PC-9 (cell line): ENCODE measurements around the gene CRADD. TPM values are rescaled to one million over a fixed set of nuclear protein-coding genes. Genes with fewer than 3 reads are reported as not detected.

Experiments used
- BruUV-seq: library from RNA; stranded (reverse); fragments of 400-500 nt; replicated peaks from 2 replicates; lab custom pipeline; 2021; lab: Mats Ljungman, UMichigan
- CTCF ChIA-PET: fragments of 300-600 bp; sonication (Branson Sonifier 250); formaldehyde crosslinking; loops from one replicate; lab custom pipeline; 2022; ENCODE audit warnings: antibody characterized with exemption; lab: Charles Lee
- POLR2A ChIA-PET: fragments of 300-600 bp; sonication (Branson Sonifier 250); formaldehyde crosslinking; loops from one replicate; lab custom pipeline; 2022; ENCODE audit warnings: antibody characterized with exemption; ENCODE audit not compliant: unreplicated experiment; lab: Charles Lee
- DNase-seq, 2 experiments: peaks; one replicate each; pipeline versions ENCODE4 v3.0.0 to v3.0.0-alpha.2; 2015 to 2022; ENCODE audit warnings: mixed read lengths in 1 of 2
- H2AFZ ChIP-seq: fragments of 200-600 bp; sonication (generic); 2 replicates; pipeline ENCODE4 v1.8.1; 2017; ENCODE audit warnings: antibody characterized with exemption
- H3F3A ChIP-seq: fragments of 200-600 bp; sonication (generic); 2 replicates; pipeline ENCODE4 v1.8.1; 2017; ENCODE audit warnings: antibody characterized with exemption, mild to moderate bottlenecking, low read depth; ENCODE audit not compliant: insufficient read depth
- H3K27ac ChIP-seq: fragments of 200-600 bp; sonication (generic); 2 replicates; pipeline ENCODE4 v1.6.1; 2016; ENCODE audit warnings: mixed run types
- H3K27me3 ChIP-seq: fragments of 200-600 bp; sonication (generic); 2 replicates; pipeline ENCODE4 v1.6.1; 2016; ENCODE audit warnings: low read depth, mixed run types; ENCODE audit not compliant: insufficient read depth
- H3K36me3 ChIP-seq: fragments of 200-600 bp; sonication (generic); 2 replicates; pipeline ENCODE4 v1.6.1; 2016; ENCODE audit warnings: low read depth, mixed run types
- H3K4me1 ChIP-seq: fragments of 200-600 bp; sonication (generic); replicated peaks from 2 replicates; pipeline ENCODE4 v1.6.1; 2016; ENCODE audit warnings: mixed run types; ENCODE audit not compliant: insufficient read depth
- H3K4me2 ChIP-seq: fragments of 200-600 bp; sonication (generic); 2 replicates; pipeline ENCODE4 v1.6.1; 2017; ENCODE audit warnings: mixed run types
- H3K4me3 ChIP-seq: fragments of 200-600 bp; sonication (generic); 2 replicates; pipeline ENCODE4 v1.6.1; 2016; ENCODE audit warnings: mixed run types
- H3K79me2 ChIP-seq: fragments of 200-600 bp; sonication (generic); 2 replicates; pipeline ENCODE4 v1.6.1; 2017; ENCODE audit warnings: low read depth, mixed run types
- H3K9me2 ChIP-seq: fragments of 200-600 bp; sonication (generic); 2 replicates; pipeline ENCODE4 v1.8.1; 2017; ENCODE audit warnings: mild to moderate bottlenecking; ENCODE audit not compliant: insufficient read depth
- H3K9me3 ChIP-seq: fragments of 200-600 bp; sonication (generic); 2 replicates; pipeline ENCODE4 v1.8.1; 2016; ENCODE audit warnings: low read depth; ENCODE audit not compliant: insufficient read depth
- H4K20me1 ChIP-seq: fragments of 200-600 bp; sonication (generic); 2 replicates; pipeline ENCODE4 v1.8.1; 2017; ENCODE audit not compliant: insufficient read depth
- CTCF ChIP-seq: fragments of 200-600 bp; sonication (generic); conservative IDR thresholded peaks from 2 replicates; pipeline ENCODE4 v1.6.1; 2017; ENCODE audit warnings: mixed run types, antibody characterized with exemption, mild to moderate bottlenecking, moderate library complexity
- EZH2 ChIP-seq: fragments of 200-600 bp; sonication (generic); IDR thresholded peaks from 2 replicates; pipeline ENCODE4 v1.8.0; 2017; ENCODE audit warnings: antibody characterized with exemption, low read depth
- intact Hi-C: fragments of 100-400 bp; cut with micrococcal nuclease; formaldehyde crosslinking; loops from one replicate; pipeline ENCODE4 v1.10.0; 2022; ENCODE audit not compliant: unreplicated experiment
- total RNA-seq: library from RNA; stranded (reverse); gene quantifications from 2 replicates; pipeline ENCODE4 v1.2.3, GENCODE V29; 2021

Gene CRADD
- total RNA-seq, 1 experiment from 2014 or later: 7.6 TPM

- intact Hi-C loops: no loop called here
- ChIA-PET POLR2A (no interaction called here), CTCF (no interaction called here)
- Histone ChIP-seq H3K79me2 (no peaks in the 10 kb centered on the region), H3K4me3 (no peak overlapping the region), H3K27me3 (no peaks in the 10 kb centered on the region), H3K36me3 (no peaks in the 10 kb centered on the region), H3K9me2 (no peaks in the 10 kb centered on the region), H3K4me1 (peaks cover 16% of the 10 kb centered on the region; the same call in 1 of the 2 replicates), H2AFZ (no peak overlapping the region), H3K27ac (no peak overlapping the region), H3K9me3 (peaks cover 2% of the 10 kb centered on the region; the same call in 1 of the 2 replicates), H3K4me2 (no peak overlapping the region), H4K20me1 (no peaks in the 10 kb centered on the region), H3F3A (0 out of 2 replicates have a peak, but pooled peaks cover 4% of the 10 kb centered on the region)
- no peak for DNase-seq
- BruUV-seq: no TSS peak
- TF ChIP-seq EZH2 (no peak), CTCF (no peak)
Measured at GRCh38 chr12:93704625-93705024, 27.4 kb downstream of the CRADD start.

- Histone ChIP-seq H3K27ac (no peak overlapping the region), H3K9me2 (no peaks in the 10 kb centered on the region), H3F3A (0 out of 2 replicates have a peak, but pooled peaks cover 4% of the 10 kb centered on the region), H3K36me3 (no peaks in the 10 kb centered on the region), H3K27me3 (no peaks in the 10 kb centered on the region), H3K4me3 (no peak overlapping the region), H3K4me1 (peaks cover 16% of the 10 kb centered on the region; the same call in 1 of the 2 replicates), H4K20me1 (no peaks in the 10 kb centered on the region), H3K4me2 (no peak overlapping the region), H3K79me2 (no peaks in the 10 kb centered on the region), H3K9me3 (peaks cover 5% of the 10 kb centered on the region; the same call in 1 of the 2 replicates), H2AFZ (no peak overlapping the region)
- BruUV-seq: no TSS peak
- DNase-seq: no peak
- ChIA-PET CTCF (no interaction called here), POLR2A (no interaction called here)
- intact Hi-C loops: no loop called here
- no peak for TF ChIP-seq CTCF
- TF ChIP-seq EZH2: no peak
Measured at GRCh38 chr12:93705237-93705636, 28.1 kb downstream of the CRADD start.

- BruUV-seq: no TSS peak
- Histone ChIP-seq H3K79me2 (no peaks in the 10 kb centered on the region), H3K4me1 (peaks cover 13% of the 10 kb centered on the region; the same call in 1 of the 2 replicates), H3K4me3 (no peak overlapping the region), H3K27me3 (no peaks in the 10 kb centered on the region), H2AFZ (no peak overlapping the region), H4K20me1 (no peaks in the 10 kb centered on the region), H3K9me2 (no peaks in the 10 kb centered on the region), H3F3A (0 out of 2 replicates have a peak, but pooled peaks cover 4% of the 10 kb centered on the region), H3K36me3 (no peaks in the 10 kb centered on the region), H3K9me3 (peaks cover 5% of the 10 kb centered on the region; the same call in 1 of the 2 replicates), H3K27ac (no peak overlapping the region), H3K4me2 (no peak overlapping the region)
- ChIA-PET POLR2A (no interaction called here), CTCF (interaction anchor here (0.7 kb wide), 1 partner anchor 203 kb away, joined by 3 read pairs; no protein-coding TSS in a partner anchor)
- no peak for TF ChIP-seq CTCF
- no peak for TF ChIP-seq EZH2
- intact Hi-C loops: no loop called here
- DNase-seq: no peak
Measured at GRCh38 chr12:93706387-93706786, 29.2 kb downstream of the CRADD start.
